NCI-H69 (cell line): ENCODE data around the gene RAD54L2.
"Not testable (repeated sequence)": the region's sequence is repeated elsewhere in the genome, so short reads cannot be mapped to it uniquely, and the experiment has no call there.

Experiments used
- DNase-seq: peaks from one replicate; lab custom pipeline; 2025; lab: John Stamatoyannopoulos, UW

RAD54L2 gene

GRCh38 chr3:51544011-51544775 lies 5.7 kb downstream of the RAD54L2 start:
- DNase-seq, result no peak

GRCh38 chr3:51547274-51547673 lies 8.8 kb downstream of the RAD54L2 start:
- DNase-seq, result no peak

DNA sequence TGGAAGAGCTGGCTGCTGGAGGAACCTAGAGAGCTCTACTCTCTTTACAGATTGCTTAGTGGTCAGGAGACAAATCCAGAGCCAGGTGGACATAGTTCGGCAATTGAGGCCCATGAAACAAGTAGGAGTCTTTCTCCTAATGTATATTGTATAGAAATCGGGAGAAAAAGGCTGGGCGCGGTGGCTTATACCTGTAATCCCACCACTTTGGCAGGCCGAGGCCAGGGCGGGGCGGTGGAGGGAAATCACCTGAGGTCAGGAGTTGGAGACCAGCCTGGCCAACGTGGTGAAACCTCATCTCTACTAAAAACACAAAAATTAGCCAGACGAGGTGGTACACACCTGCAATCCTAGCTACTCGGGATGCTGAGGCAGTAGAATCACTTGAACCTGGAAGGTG lies 10.8 kb downstream of the RAD54L2 start:
- DNase-seq, result no peak

DNA sequence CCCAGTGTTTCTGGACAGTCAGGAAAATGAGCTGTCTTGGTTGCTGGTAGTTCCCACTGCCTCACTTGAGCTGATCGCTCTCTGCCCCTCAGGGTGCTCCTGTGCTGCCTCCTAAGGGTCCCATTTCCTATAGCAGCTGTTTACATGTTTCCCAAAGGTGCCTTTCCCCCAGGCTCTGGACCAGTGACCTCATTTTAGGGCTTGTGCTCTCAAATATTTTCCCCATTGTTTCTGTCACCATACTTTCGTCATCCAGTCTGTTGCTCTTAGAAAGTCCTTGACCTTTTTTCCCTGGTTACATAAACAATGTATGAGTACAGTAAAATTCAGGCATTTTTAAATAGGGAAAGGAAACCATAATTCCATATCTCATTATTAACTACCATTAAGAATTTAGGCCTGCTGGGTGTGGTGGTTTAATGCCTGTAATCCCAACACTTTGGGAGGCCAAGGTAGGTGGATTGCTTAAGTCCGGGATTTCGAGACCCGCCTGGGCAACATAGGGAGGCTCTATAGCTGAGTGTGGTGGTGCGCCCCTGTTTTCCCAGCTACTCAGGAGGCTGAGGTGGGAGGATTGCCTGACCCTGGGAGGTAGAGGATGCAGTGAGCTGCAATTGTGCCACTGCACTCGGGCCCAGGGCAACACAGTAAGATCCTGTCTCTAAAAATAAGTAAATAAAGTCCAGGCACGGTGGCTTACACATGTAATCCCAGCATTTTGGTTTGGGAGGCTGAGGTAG lies 11.7 kb downstream of the RAD54L2 start:
- DNase-seq, result no peak

DNA sequence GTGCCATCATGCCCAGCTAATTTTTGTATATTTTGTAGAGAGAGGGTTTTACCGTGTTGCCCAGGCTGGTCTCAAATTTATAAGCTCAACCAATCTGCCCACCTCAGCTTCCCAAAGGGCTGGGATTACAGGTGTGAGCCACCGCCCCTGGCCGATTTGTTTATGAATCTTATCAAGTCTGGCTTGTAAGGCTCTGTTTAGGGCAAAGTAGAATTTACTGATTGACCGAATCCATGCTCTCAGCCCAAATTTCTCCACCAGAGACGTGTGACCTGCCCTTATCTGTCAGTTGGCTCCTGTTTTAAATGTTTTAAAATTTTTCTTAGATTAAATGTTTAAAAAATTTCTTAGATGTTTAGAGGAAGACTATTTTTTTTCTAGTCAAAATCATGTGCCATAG lies 19.5 kb downstream of the RAD54L2 start:
- DNase-seq, result no peak

- peak; percentile 63 for DNase-seq
Measured at GRCh38 chr3:51559411-51559888, 20.9 kb downstream of the RAD54L2 start.

DNA sequence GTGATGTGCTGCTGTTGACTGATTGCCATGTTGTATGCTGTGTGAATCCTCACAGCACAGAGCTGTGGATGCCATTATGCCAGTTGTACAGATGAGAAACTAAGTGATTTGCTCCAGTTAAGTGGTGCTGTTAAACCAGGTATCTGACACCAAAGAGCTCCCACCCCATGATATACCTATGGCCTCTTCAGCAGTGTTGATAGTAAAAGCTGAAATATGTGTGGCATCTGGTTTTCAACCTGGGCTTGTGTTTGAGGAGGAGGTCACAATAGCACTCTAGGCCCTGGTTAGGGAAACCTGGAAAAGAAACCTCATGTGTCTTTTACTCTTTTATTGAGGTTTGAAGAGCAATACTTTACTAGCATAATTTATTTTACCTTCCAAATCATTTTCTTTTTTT lies 21.4 kb downstream of the RAD54L2 start:
- no peak for DNase-seq

DNA sequence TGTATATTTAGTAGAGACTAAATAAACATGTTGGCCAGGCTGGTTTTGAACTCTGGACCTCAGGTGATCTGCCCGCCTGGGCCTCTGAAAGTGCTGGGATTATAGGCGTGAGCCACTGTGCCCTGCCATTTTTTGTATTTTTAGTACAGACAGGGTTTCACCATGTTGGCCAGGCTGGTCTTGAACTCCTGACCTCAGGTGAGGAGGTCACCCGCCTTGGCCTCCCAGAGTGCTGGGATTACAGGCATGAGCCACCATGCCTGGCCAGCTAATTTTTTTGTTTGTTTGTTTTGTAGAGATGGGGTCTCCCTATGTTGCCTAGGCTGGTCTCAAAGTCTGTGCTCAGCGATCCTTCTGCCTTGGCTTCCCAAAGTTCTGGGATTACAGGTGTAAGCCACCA lies 23.9 kb downstream of the RAD54L2 start:
- DNase-seq, result not testable (repeated sequence)

- DNase-seq, result peak; percentile 24
Measured at GRCh38 chr3:51568036-51568435, 29.5 kb downstream of the RAD54L2 start.

DNA sequence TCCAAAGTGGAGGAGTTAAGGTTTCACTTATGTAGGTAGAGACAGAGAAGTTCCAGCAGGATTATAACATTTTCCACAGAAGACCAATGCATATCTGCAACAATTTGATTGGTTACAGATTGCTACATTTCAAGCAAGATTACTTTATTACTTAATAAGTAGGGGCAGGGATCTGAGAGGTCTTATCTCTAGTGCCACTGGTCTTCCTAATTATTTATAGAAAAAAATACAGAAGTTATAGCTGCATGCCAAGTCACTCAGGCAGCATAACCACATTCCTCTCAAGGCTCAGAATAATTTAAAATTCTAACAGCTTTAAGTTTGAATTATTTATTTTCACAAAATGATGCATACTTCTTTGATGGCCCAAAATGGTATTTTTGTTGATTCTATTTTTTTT lies 30.5 kb downstream of the RAD54L2 start:
- DNase-seq, result no peak

- no peak for DNase-seq
Measured at GRCh38 chr3:51578238-51578637, 39.7 kb downstream of the RAD54L2 start.

- DNase-seq, result no peak
Measured at GRCh38 chr3:51580418-51580817, 41.9 kb downstream of the RAD54L2 start.

DNA sequence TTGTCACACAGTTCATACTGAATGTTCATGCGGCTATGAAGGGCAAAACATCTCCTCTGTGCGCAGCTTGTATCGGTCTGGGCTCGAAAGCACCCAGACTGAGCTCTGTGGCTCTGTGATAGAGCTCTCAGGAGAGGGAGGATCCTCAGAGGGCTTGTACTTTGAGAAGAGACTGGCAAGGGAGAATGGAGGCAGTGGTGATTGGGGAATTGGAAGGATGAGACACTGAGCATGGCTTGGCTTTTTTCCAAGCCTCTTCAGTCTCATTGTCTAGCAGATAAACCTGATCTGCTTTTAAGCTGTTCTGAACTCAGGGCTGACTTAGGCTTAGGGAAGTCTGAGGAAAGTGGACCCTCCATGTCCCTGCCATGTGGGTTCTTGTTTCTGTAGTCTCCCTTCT lies 43.0 kb downstream of the RAD54L2 start:
- DNase-seq, result peak; percentile 65

- peak; percentile 32 for DNase-seq
Measured at GRCh38 chr3:51585197-51585596, 46.7 kb downstream of the RAD54L2 start.

- DNase-seq, result peak; percentile 26
Measured at GRCh38 chr3:51585871-51586270, 47.4 kb downstream of the RAD54L2 start.
